Right lung (tissue), 10 donors: ENCODE data around the gene GH1. TPM values are rescaled to one million over a fixed set of nuclear protein-coding genes. Genes with fewer than 3 reads are reported as not detected.
"Not testable (repeated sequence)": the region's sequence is repeated elsewhere in the genome, so short reads cannot be mapped to it uniquely, and the experiment has no call there.

Experiments
- DNase-seq, 2 donors: peaks; one replicate each; pipeline ENCODE4 v3.0.0-alpha.2; 2013
- long read RNA-seq, 8 donors: transcript quantifications; one replicate each; lab custom pipeline, GENCODE V29; 2026
- polyA plus RNA-seq, 5 donors: library from polyadenylated mRNA; unstranded; fragments of 120-200 nt; gene quantifications; one replicate each; pipeline versions ENCODE4 v1.2.1 to v1.2.3, GENCODE V29; 2013; ENCODE audit warnings: inconsistent platforms in 1 of 5, low replicate concordance in 1 of 5; ENCODE audit not compliant: insufficient read length in 5 of 5, insufficient read depth in 1 of 5

GH1 gene
- polyA plus RNA-seq = not detected
- long read RNA-seq, donor 1 = 0 reads
- long read RNA-seq, donor 2 = 0 reads
- long read RNA-seq, donor 3 = 0 reads
- long read RNA-seq, donor 4 = 0 reads
- long read RNA-seq, donor 5 = 0 reads
- long read RNA-seq, donor 6 = 0 reads
- long read RNA-seq, donor 7 = 0 reads
- long read RNA-seq, donor 8 = 0 reads

DNA sequence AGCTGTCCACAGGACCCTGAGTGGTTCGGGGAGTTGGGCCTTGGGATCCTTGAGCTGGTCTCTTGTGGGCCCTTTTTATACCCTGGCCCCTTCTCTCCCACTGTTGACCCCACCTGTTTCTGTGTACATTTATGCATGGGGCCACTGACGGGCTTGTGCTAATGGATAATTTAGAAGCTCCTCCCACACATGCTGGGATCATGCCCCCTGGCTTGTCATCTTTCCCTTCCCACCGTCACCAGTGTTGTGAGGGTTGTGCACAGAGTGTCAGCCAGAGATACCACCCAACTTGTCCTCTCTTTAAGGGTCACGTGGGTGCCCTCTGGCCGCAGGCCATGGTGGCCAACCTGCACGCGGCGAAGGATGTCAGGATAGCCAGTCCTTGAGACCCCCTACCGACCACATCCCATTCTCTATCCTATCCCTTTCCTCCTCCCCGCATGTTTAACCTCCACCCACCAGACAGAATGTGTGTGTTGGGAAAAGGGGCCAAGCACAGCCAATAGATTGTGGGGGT, at the start of gene GH1:
GH1 (minus strand) TSS at position 51 of the 517 bp plus-strand sequence. CDS start 63 bp downstream, outside the sequence.
- DNase-seq = not testable (repeated sequence)

DNA sequence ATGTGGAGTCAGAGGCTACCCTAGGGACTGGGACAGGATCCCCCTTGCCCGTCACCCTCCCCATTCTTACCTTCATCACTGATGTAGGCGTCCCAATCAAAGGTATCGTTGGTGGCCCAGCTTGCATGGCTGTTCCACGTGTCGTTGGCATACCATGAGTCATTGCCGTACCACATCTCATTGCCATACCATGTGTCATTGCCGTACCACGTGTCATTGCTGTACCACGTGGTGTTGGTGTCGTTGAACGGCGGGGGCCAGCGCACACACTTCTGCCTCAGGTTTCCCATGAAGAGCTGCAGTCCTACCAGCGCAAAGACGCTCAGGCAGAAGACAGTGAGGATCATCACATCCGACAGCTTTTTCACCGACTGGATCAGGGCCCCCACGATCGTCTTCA, 49.3 kb upstream of the GH1 start:
- DNase-seq = no peak

- no peak for DNase-seq
Measured at GRCh38 chr17:63966646-63967264, 48.1 kb upstream of the GH1 start.

GRCh38 chr17:63963123-63963522, 44.5 kb upstream of the GH1 start:
- no peak for DNase-seq

DNA sequence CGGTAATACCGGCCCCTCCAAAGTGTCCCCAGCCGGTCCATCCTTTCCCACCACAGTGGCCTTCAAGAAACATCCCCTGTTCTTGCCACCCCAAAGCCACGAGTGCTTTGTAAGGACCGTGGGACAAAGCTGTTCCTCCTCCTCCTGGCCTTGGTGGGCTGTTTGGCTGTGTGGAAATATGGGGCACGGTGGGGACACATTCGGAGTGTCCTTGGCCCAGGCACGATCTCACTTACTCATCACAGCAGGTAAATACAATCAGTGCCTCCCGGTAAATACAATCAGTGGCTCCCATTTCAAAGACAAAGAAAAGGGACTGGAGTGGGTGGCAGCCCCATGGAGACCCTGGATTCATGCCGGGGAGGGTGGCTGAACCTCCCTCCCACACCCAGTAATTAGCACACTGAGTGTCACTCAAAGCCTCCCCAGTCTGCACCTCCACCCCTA, 43.7 kb upstream of the GH1 start:
- DNase-seq = no peak

DNA sequence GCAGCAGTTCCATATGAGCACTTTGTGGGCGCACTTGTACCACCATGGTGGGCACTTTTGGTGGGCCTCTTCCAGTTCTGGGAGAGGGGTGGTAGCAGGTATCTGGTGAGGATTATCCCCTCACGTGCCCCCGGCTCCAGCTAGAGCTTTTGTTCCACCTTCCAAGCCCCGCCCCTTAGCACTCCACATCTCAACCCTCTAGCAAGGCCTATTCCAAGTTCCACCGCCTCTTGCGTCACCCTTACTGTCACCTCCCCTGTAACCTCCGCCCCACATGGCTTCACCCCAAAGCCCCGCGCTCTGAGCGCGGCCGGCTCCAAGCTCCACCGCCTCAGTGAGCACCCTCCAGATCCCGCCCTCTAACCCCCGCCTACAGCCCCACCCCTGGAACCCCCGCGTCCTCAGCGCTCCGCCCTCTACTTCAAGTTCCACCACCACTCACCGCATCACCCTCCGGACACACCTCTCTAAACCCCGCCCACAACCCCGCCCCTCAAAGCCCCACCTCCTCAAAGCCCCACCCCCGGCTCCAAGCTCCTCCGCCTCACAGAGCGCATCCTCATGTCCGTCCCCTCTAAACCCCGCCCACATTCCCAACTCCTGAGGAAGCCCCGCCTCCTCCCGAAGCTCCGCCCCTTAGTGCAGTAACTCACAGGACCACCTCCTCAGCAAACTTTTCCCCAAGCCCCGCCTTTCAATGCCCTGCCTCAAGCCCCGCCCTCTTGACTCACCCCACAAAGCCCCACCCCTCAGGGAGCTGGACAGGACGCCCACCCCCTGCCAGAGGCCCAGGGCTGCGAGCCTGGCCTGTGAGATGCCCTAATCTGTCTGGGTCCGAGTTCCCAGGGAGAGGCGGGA, 42.9 kb upstream of the GH1 start:
- DNase-seq = peak in 1 of 2 donors; percentile 25

DNA sequence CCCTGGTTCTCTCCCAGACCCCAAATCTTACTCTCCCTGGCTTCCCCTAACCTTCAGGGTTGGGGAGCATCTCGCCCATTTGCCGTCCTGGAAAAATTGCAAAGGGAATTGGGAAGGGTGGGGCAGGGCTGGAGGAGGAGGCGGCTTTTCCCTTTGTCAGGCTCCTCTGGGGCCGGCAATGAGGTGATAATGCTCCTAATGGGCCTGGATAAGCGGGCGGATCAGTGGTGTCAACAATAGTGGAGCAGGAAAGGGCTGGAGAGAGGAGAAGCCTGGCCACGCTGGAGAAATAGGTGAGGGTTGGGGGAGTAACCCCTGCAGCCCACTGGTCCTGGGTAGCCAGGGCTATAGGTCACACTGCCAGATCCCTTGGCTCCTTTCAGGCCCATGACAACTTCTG, 41.8 kb upstream of the GH1 start:
- DNase-seq = no peak

DNA sequence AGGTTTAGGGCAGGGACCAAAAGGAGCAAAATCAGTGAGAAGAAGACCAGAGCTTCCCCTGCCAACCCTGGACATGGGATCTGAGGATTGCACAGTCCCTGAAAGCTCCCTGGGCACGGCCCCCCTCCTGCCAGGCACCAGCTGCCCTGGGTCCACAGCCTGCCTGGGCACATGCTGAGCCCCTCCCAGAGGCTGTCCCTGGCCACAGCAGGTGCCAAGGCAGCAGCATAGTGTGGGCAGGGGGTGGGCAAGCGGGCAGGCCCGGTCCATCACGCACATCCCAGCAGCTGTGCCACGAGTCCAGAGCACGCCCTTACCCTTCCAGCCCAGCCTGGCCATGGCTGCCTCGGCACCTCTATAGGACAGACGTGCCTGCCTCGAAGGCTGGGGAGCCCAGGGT, 41.4 kb upstream of the GH1 start:
- DNase-seq = no peak

DNA sequence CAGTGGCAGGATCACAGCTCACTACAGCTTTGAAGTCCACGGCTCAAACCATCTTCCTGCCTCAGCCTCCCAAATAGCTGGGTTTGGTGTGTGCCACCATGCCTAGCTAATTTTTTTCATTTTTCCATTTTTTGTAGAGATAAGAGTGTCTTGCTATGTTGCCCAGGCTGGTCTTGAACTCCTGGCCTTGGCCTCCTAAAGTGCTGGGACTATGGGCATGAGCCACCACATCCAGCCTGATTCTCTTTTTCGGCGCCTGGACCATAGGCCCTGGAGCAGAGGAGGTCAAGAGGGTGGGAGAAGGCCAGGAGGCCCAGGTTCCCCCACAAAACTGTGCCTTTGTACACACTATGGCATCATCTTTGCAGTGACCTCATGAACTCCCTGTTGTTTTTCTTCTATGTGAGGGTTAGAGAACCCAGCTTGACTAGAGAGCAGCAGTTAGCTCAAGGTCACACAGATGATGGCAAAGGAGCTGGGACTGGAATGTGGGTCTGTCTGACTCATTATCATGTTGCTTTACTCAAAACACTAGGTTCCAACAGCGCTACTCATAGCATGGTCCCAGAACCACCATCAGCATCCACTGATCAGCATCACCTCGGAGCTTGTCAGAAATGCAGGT, 37.8 kb upstream of the GH1 start:
- DNase-seq = no peak

DNA sequence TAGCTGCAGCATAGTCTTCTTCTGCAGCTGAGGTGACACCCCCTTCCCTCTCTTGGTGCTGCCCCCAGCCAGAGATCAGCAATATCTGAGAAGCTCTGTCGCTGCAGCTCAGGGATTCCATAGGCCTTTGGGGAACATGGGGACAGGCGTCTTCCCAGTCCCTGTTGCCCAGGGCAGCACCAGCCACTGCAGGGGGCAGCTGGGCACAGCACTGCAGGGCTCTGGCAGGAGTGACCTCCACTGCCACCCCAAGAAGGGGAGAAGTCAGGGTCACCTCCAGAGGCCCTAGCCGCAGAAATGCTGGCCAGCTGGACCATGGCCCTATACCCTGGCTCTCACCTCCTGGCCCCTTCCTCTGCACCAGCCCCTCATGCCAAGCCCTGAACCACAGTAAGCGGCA, 37.2 kb upstream of the GH1 start:
- DNase-seq = no peak

DNA sequence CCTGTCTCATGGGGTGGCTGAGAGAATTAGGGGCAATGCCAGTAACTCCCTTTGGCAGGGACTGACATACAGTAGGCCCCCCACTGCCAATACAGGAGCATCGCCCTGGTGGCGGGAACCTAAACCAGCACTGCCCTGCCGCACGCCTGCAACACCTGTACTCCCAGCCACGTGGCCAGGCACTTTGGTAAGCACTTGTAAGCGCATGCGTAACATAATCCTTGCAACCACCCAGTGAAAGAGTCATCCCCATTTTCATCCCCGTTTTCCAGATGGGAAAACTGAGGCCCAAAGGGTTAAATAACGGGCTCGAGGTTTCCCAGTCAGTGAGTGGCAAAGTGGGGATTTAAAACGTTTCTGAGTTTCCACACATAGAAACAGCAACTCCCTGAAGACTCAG, 36.6 kb upstream of the GH1 start:
- DNase-seq = no peak

DNA sequence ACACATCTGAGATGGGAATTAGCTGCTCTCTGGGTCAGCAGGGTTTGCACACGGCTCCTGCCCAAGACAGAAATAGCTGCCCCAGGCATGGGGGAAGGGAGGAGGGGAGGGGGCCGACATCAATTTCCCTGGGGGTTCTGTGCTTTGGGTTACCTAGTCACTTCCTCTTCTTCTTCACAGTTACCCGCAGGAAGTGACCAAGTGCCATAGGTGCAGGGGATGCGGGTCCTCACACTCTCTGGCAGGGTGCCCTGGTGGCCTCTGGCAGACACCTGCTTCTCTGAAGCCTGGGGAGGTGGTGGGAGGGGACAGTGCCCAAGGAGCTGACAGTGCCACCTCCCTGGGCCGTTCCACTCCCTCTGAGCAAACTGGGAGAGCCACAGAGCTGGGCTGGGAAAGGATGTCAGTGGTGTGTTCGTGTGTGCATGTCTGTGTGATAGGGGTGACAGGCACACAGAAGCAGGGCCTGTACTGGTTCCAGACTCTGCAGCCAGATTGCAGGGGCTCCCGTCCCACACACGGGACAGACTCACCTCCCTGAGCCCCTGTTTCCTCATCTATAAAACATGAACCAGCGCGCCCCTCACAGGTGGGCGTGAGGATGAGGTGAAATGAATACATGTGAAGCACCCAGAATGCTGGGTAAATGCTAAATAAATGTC, 35.9 kb upstream of the GH1 start:
- no peak for DNase-seq

- DNase-seq = no peak
Measured at GRCh38 chr17:63950940-63951907, 32.6 kb upstream of the GH1 start.

DNA sequence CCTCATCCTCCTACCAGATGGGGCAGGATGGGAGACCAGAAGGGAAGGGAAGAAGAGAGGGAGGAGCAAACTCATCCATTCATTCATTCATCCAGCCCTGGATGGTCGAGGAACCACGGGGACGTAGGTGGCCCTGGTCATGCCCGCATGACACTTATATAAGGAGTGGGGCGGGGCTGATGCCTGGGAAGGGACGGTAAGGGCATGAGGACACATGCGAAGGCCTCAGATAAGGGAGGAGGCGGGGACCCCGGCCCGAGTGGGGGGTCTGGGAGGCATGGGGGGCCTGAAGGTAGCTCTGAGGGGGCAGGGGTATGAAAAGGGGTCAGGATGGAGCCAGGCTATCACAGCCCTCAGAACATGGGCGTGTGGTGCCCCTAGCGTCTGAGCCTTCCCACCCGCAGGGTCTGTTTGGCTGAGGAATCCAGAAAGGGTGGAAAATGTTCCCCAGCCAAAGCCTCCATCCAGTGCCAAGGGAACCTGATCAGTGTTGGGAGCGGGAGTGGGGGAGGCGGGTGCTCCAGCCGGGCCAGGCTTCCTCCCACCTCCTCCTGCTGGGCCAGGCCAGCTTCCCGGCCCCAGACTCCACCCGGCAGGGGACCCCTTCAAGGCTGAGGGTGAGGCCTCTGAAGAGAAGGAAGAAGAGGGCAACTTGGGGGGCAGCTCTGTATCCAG, 31.1 kb upstream of the GH1 start:
- no peak for DNase-seq

DNA sequence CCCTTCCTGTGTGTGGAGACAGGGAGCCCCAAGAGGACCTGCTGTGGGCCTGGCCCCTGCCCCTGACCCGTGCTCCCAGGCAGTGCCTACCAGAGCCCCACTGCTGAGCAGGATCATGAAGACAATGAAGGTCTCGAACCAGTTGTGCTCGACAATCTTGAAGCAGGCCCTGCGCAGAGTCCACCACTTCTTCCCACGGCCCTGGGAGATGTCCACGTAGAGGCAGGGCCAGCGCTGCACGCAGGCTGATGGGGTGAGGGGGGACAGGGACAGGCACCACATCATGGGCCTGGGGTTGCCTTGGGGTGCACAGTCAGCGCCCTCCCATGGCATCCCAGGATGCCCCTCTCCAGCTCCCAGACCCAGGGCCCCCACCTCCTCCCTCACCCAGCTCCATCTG, 29.9 kb upstream of the GH1 start:
- DNase-seq = no peak

GRCh38 chr17:63947711-63948330, 29.2 kb upstream of the GH1 start:
- no peak for DNase-seq

DNA sequence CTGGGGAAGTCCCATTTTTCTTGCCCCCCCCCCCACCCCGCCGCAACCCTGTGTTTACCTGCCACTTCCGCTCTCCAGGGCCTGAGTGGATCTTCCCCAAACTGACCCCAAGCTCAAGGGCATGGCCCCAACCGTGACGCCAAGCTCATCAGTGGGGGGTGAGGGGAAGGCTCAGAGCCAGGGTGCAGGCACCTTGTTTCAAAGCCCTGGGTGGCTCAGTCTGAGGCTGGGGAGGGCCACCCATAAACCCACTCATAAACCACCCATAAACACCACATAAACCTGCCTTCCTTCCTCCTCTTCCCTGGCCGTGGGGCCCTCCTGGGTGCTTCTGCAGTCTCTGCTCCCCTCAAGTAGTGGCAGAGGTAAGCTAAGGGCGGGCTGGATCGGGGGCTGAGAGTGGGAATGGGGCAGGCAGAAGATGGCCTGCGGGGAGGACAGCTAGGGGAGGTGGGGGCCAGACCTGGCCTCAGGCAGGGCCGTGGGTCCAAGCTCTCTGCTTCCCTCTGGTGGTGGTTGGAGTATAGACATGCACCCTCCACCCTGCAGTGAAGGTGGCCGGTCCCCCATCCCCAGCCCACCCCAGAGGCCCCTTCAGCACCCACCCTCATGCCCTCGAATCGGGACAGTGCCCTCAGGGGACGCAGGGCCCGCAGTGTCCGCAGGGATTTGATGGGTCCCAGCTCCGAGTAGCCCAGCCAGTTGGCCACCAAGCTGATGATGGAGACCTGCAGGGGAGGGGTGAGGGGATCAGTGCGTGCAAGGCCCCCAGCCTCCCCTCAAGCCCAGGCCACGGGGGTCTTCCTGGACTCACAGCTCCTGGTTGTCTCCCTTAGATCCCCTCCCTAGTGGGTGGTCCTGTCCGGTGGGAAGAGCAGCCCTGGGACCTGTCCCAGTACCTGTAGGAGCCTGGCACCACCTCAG, 28.1 kb upstream of the GH1 start:
- DNase-seq = peak; percentile 24 to 27

DNA sequence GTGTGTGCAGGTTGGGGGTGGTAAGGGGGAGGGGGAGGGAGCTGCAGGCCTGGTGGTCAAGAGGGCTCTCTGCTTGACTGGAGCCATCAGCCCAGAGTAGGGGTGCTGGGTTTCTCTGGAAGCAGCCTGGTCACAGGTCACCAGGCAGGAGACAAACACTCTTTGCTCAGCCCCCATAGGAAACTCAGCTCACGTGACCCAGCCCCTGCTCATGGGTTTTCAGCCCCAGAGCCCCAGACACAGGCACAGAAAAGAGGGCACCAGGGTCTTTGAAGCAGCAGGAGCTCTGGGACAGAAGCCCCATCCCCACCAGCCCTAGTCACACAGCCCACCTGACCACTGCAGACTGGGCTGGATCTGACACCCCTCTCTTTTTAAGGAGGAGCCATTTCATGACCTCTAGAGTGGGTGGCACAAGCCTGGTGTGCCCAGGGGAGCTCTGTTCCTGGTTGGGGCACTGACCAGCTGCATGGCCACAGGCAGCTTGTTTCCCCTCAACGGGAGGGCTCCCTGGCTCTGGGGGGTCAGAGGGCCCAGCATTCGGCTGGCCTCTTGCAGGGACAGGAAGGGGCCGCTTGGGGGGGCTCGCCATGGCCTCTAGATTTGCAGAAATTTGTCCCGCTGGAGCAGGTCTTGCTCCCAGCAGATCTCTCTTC, 27.3 kb upstream of the GH1 start:
- DNase-seq = no peak
